Tibial nerve (tissue), 4 donors: Measurements from ENCODE around the gene NFS1.

Experiments used
- CTCF ChIP-seq, 5 experiments: fragments of 200-600 bp in 3 of 5; fragments of 450-650 bp in 2 of 5; sonication (generic) in 3 of 5; IDR thresholded peaks; one replicate each; pipeline ENCODE4 v1.5.1; 2016 to 2019; ENCODE audit warnings: antibody characterized with exemption in 5 of 5, mild to moderate bottlenecking in 3 of 5, moderate library complexity in 2 of 5
- EP300 ChIP-seq, 2 donors: sonication (generic); formaldehyde crosslinking; IDR thresholded peaks; one replicate each; pipeline ENCODE4 v1.6.1; 2017; ENCODE audit warnings: antibody characterized with exemption in 2 of 2, mild to moderate bottlenecking in 1 of 2
- POLR2A ChIP-seq, 2 donors: fragments of 450-650 bp; IDR thresholded peaks; one replicate each; pipeline ENCODE4 v1.6.1; 2017; ENCODE audit warnings: antibody characterized with exemption in 2 of 2, mild to moderate bottlenecking in 2 of 2, moderate library complexity in 2 of 2

GRCh38 chr20:35621560-35621946, 77.6 kb downstream of the NFS1 start:
- TF ChIP-seq CTCF (IDR thresholded peaks at IDR 0.05) (no peak), POLR2A (IDR thresholded peaks at IDR 0.05) (no peak), EP300 (IDR thresholded peaks at IDR 0.05) (no peak)
